HepG2 (cell line): ENCODE measurements around the gene FAM81A. TPM values are rescaled to one million over a fixed set of nuclear protein-coding genes. Genes with fewer than 3 reads are reported as not detected.
A peak's percentile ranks its signal among the peaks of the same experiment; 100 is the strongest.

ENCODE experiments used
- ATAC-seq: fragments of 200-7000 bp; cut with Tn5 transposase; 3 replicates; pipeline ENCODE4 v1.9.1; 2020; ENCODE audit warnings: mild to moderate bottlenecking, moderate library complexity
- BruUV-seq: library from RNA; stranded (reverse); fragments of 400-500 nt; replicated peaks from 2 replicates; lab custom pipeline; 2021; lab: Mats Ljungman, UMichigan
- CTCF ChIA-PET: fragments of 300-600 bp; formaldehyde crosslinking; extraction: SDS; loops from one replicate; lab custom pipeline; 2021; ENCODE audit warnings: low total read pairs, inconsistent platforms, low intra/inter-chr PET ratio; lab: Yijun Ruan, JAX
- POLR2A ChIA-PET: fragments of 350-600 bp; sonication (Branson Sonifier 250); formaldehyde crosslinking; loops from one replicate; lab custom pipeline; 2020; ENCODE audit warnings: antibody characterized with exemption, inconsistent platforms; lab: Yijun Ruan, JAX
- DNase-seq: peaks from one replicate; pipeline ENCODE4 v3.0.0-alpha.2; 2015; ENCODE audit warnings: low spot score
- FAIRE-seq: peaks from 3 replicates; lab custom pipeline; 2011; peaks lifted over from hg19 to GRCh38; lab: Jason Lieb, UNC
- H2AFZ ChIP-seq: one replicate; pipeline ENCODE4 v1.6.1; 2011; ENCODE audit warnings: low read length, inconsistent platforms
- H3K27ac ChIP-seq: fragments of 300-600 bp; 3 replicates; pipeline ENCODE4 v1.8.0; 2011; ENCODE audit warnings: mixed run types, mild to moderate bottlenecking, mixed read lengths, low read length, inconsistent platforms; ENCODE audit not compliant: insufficient read depth; ENCODE audit errors: extremely low read length
- H3K27me3 ChIP-seq, 2 experiments: fragments of 200-600 bp in 1 of 2; 2 replicates in 1 of 2; 3 replicates in 1 of 2; pipeline versions ENCODE4 v1.6.0 to v1.8.0; 2011; ENCODE audit warnings: low read length in 2 of 2, mild to moderate bottlenecking in 2 of 2, moderate library complexity in 2 of 2, inconsistent platforms in 1 of 2; ENCODE audit not compliant: insufficient read depth in 2 of 2, control insufficient read depth in 1 of 2
- H3K36me3 ChIP-seq, 2 experiments: fragments of 200-600 bp in 1 of 2; replicated peaks in 1 of 2; 2 replicates in 1 of 2; 3 replicates in 1 of 2; pipeline versions ENCODE4 v1.5.1 to v1.8.0; 2011; ENCODE audit warnings: low read length in 2 of 2, inconsistent platforms in 1 of 2; ENCODE audit not compliant: insufficient read depth in 2 of 2, control insufficient read depth in 1 of 2
- H3K4me1 ChIP-seq: 2 replicates; pipeline ENCODE4 v1.5.1; 2012; ENCODE audit warnings: low read length, inconsistent platforms; ENCODE audit not compliant: insufficient read depth
- H3K4me2 ChIP-seq: 2 replicates; pipeline ENCODE4 v1.6.0; 2011; ENCODE audit warnings: low read depth, low read length, inconsistent platforms
- H3K4me3 ChIP-seq, 3 experiments: fragments of 200-600 bp in 1 of 3; sonication (generic), shearing (Covaris generic) in 1 of 3; replicated peaks in 1 of 3; 2 replicates each; pipeline ENCODE4 v1.5.1; 2011 to 2016; ENCODE audit warnings: low read length in 3 of 3, inconsistent platforms in 2 of 3, low read depth in 2 of 3, mild to moderate bottlenecking in 2 of 3, control low read depth in 1 of 3, mixed read lengths in 1 of 3; ENCODE audit not compliant: insufficient read depth in 1 of 3
- H3K79me2 ChIP-seq: one replicate; pipeline ENCODE4 v1.6.1; 2011; ENCODE audit warnings: low read length, inconsistent platforms; ENCODE audit not compliant: insufficient read depth
- H3K9ac ChIP-seq: 2 replicates; pipeline ENCODE4 v1.6.0; 2011; ENCODE audit warnings: mild to moderate bottlenecking, low read depth, low read length, inconsistent platforms; ENCODE audit not compliant: insufficient read depth
- H3K9me3 ChIP-seq: 2 replicates; pipeline ENCODE4 v1.5.1; 2012; ENCODE audit warnings: mild to moderate bottlenecking, low read length
- H4K20me1 ChIP-seq: 2 replicates; pipeline ENCODE4 v1.6.0; 2011; ENCODE audit warnings: inconsistent platforms, mild to moderate bottlenecking, low read length, moderate library complexity; ENCODE audit not compliant: insufficient read depth
- ZBTB44 ChIP-seq: sonication (generic); formaldehyde crosslinking; IDR thresholded peaks from 2 replicates; pipeline ENCODE4 v1.4.0; 2020; ENCODE audit warnings: missing genetic modification reagents
- ZKSCAN1 ChIP-seq: fragments of 150-350 bp; IDR thresholded peaks from 2 replicates; pipeline ENCODE4 v1.6.1; 2014; ENCODE audit warnings: low read length
- ZMAT3 ChIP-seq: sonication (generic); formaldehyde crosslinking; conservative IDR thresholded peaks from 2 replicates; pipeline ENCODE4 v1.7.0; 2021; ENCODE audit warnings: missing genetic modification reagents
- ZNF121 ChIP-seq: sonication (generic); formaldehyde crosslinking; IDR thresholded peaks from 2 replicates; pipeline ENCODE4 v1.5.0; 2020; ENCODE audit warnings: mild to moderate bottlenecking, missing genetic modification reagents
- ZNF430 ChIP-seq: sonication (generic); formaldehyde crosslinking; IDR thresholded peaks from 2 replicates; pipeline ENCODE4 v1.9.0; 2021; ENCODE audit warnings: mild to moderate bottlenecking, missing genetic modification reagents
- ZNF615 ChIP-seq: sonication (generic); formaldehyde crosslinking; IDR thresholded peaks from 2 replicates; pipeline ENCODE4 v1.5.0; 2020; ENCODE audit warnings: mild to moderate bottlenecking, missing genetic modification reagents, borderline replicate concordance
- WGBS: methylation state at CpG from one replicate; pipeline ENCODE4 v1.1.6; 2017; ENCODE audit warnings: low lambda C conversion rate; 5-methylcytosine and 5-hydroxymethylcytosine counted together
- in situ Hi-C: cut with HindIII; loops from 2 replicates; pipeline ENCODE4 v1.10.0; 2017; ENCODE audit warnings: low pct_unique_long_range_greater_than_20kb; ENCODE audit not compliant: extremely low pct_ligation_motif_present
- intact Hi-C: fragments of 100-400 bp; cut with micrococcal nuclease; formaldehyde crosslinking; loops from one replicate; pipeline ENCODE4 v1.10.0; 2022; ENCODE audit not compliant: unreplicated experiment
- polyA plus RNA-seq, 8 experiments: library from polyadenylated mRNA; depleted of rRNA in 3 of 8; stranded (reverse) in 7 of 8; unstranded in 1 of 8; fragments of >200 nt; fragmentation: Illumina TruSeq in 4 of 8; extraction: Trizol in 4 of 8; gene quantifications; 2 replicates each; pipeline versions ENCODE4 v1.2.1 to v1.2.3, GENCODE V29; 2011 to 2016; ENCODE audit warnings: low read depth in 4 of 8, missing spikeins in 1 of 8, mixed read lengths in 1 of 8; ENCODE audit not compliant: insufficient read depth in 1 of 8
- total RNA-seq, 5 experiments: library from RNA; depleted of rRNA; stranded (reverse); fragments of >200 nt; fragmentation: Illumina TruSeq; extraction: Trizol; gene quantifications; 2 replicates each; pipeline ENCODE4 v1.2.3, GENCODE V29; 2016; ENCODE audit warnings: low read depth in 1 of 5
- TF ChIP-seq, protein P1 (sequence below): sonication (generic); formaldehyde crosslinking; IDR thresholded peaks from 2 replicates; pipeline ENCODE4 v1.4.0; 2020; ENCODE audit warnings: missing genetic modification reagents, borderline replicate concordance
- TF ChIP-seq, protein P2 (sequence below), 2 experiments: fragments of 450-650 bp in 1 of 2; sonication (generic) in 1 of 2; formaldehyde crosslinking; IDR thresholded peaks; 2 replicates each; pipeline versions ENCODE4 v1.5.0 to v1.8.0; 2020 to 2022; ENCODE audit warnings: mild to moderate bottlenecking in 1 of 2, missing genetic modification reagents in 1 of 2
- TF ChIP-seq, protein P3 (sequence below): sonication (generic); formaldehyde crosslinking; IDR thresholded peaks from 2 replicates; pipeline ENCODE4 v1.9.0; 2021; ENCODE audit warnings: missing genetic modification reagents, mild to moderate bottlenecking, borderline replicate concordance

The FAM81A gene
- total and polyA plus RNA-seq, 2 of the 13 experiments (the other 11 are each of a cell fraction or from before 2014, with no cell fraction given), result 0.09 TPM; not detected in 1

- intact Hi-C loops, result loop anchor here (2.0 kb wide), 2 partner anchors 41 to 239 kb away; partner anchors contain the start of gene MYO1E
- Histone ChIP-seq H3K9me3 (no peaks in the 10 kb centered on the region), H2AFZ (no peak overlapping the region), H3K4me2 (no peak overlapping the region), H3K27ac (no peak overlapping the region), H3K4me1 (peaks cover 47% of the 10 kb centered on the region), H3K27me3 (peaks cover 1 to 18% of the 10 kb centered on the region in 2 experiments; a peak in 3 of 5 replicates), H3K9ac (no peak overlapping the region), H3K36me3 (no peaks in the 10 kb centered on the region), H3K79me2 (no peaks in the 10 kb centered on the region)
- no peak for DNase-seq
- POLR2A ChIA-PET, result no interaction called here
- in situ Hi-C loops, result loop anchor here (10.0 kb wide), 1 partner anchor 249 kb away; no protein-coding TSS in a partner anchor
- TF ChIP-seq, protein P1, sequence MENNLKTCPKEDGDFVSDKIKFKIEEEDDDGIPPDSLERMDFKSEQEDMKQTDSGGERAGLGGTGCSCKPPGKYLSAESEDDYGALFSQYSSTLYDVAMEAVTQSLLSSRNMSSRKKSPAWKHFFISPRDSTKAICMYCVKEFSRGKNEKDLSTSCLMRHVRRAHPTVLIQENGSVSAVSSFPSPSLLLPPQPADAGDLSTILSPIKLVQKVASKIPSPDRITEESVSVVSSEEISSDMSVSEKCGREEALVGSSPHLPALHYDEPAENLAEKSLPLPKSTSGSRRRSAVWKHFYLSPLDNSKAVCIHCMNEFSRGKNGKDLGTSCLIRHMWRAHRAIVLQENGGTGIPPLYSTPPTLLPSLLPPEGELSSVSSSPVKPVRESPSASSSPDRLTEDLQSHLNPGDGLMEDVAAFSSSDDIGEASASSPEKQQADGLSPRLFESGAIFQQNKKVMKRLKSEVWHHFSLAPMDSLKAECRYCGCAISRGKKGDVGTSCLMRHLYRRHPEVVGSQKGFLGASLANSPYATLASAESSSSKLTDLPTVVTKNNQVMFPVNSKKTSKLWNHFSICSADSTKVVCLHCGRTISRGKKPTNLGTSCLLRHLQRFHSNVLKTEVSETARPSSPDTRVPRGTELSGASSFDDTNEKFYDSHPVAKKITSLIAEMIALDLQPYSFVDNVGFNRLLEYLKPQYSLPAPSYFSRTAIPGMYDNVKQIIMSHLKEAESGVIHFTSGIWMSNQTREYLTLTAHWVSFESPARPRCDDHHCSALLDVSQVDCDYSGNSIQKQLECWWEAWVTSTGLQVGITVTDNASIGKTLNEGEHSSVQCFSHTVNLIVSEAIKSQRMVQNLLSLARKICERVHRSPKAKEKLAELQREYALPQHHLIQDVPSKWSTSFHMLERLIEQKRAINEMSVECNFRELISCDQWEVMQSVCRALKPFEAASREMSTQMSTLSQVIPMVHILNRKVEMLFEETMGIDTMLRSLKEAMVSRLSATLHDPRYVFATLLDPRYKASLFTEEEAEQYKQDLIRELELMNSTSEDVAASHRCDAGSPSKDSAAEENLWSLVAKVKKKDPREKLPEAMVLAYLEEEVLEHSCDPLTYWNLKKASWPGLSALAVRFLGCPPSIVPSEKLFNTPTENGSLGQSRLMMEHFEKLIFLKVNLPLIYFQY (CRISPR knock-in tag), result no peak
- TF ChIP-seq, protein P2, sequence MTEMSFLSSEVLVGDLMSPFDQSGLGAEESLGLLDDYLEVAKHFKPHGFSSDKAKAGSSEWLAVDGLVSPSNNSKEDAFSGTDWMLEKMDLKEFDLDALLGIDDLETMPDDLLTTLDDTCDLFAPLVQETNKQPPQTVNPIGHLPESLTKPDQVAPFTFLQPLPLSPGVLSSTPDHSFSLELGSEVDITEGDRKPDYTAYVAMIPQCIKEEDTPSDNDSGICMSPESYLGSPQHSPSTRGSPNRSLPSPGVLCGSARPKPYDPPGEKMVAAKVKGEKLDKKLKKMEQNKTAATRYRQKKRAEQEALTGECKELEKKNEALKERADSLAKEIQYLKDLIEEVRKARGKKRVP (CRISPR knock-in tag; IDR thresholded peaks at IDR 0.05), result no peak
- peak; percentile 82 for TF ChIP-seq ZNF121 (CRISPR knock-in tag)
- no peak for TF ChIP-seq ZNF615
- no peak for TF ChIP-seq ZNF430 (CRISPR knock-in tag)
- TF ChIP-seq, protein P3, sequence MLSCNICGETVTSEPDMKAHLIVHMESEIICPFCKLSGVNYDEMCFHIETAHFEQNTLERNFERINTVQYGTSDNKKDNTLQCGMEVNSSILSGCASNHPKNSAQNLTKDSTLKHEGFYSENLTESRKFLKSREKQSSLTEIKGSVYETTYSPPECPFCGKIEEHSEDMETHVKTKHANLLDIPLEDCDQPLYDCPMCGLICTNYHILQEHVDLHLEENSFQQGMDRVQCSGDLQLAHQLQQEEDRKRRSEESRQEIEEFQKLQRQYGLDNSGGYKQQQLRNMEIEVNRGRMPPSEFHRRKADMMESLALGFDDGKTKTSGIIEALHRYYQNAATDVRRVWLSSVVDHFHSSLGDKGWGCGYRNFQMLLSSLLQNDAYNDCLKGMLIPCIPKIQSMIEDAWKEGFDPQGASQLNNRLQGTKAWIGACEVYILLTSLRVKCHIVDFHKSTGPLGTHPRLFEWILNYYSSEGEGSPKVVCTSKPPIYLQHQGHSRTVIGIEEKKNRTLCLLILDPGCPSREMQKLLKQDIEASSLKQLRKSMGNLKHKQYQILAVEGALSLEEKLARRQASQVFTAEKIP (CRISPR knock-in tag), result no peak
- no peak for TF ChIP-seq ZBTB44 (CRISPR knock-in tag)
- TF ChIP-seq ZKSCAN1, result no peak
- no peak for TF ChIP-seq ZMAT3 (CRISPR knock-in tag)
- TF ChIP-seq, all 625 proteins: peak for 1
- WGBS, result 50% methylated on average over 2 of the region's 2 CpGs
- Histone ChIP-seq H3K4me3 (no peak overlapping the region), H4K20me1 (no peaks in the 10 kb centered on the region)
- FAIRE-seq (no peak), ATAC-seq (no peak)
- CTCF ChIA-PET, result interaction anchor here (1.9 kb wide), 1 partner anchor 166 kb away, joined by 13 read pairs; no protein-coding TSS in a partner anchor
- no TSS peak for BruUV-seq
These were observed 24.4 kb upstream of the FAM81A start for GRCh38 chr15:59413577-59413976.
